PC-3 (cell line): Measurements from ENCODE around the gene DNASE1. TPM values are rescaled to one million over a fixed set of nuclear protein-coding genes. Genes with fewer than 3 reads are reported as not detected.

Source experiments
- ATAC-seq: fragments of 200-7000 bp; cut with Tn5 transposase; 2 replicates; pipeline ENCODE4 v1.9.1; 2020; ENCODE audit warnings: mild to moderate bottlenecking, moderate library complexity
- BruUV-seq: library from RNA; stranded (reverse); fragments of 400-500 nt; replicated peaks from 2 replicates; lab custom pipeline; 2021; lab: Mats Ljungman, UMichigan
- CTCF ChIA-PET: fragments of 300-600 bp; sonication (Branson Sonifier 250); formaldehyde crosslinking; loops from one replicate; lab custom pipeline; 2022; ENCODE audit warnings: antibody characterized with exemption; lab: Charles Lee
- POLR2A ChIA-PET: fragments of 300-600 bp; sonication (Branson Sonifier 250); formaldehyde crosslinking; loops from one replicate; lab custom pipeline; 2022; ENCODE audit warnings: antibody characterized with exemption; ENCODE audit not compliant: unreplicated experiment; lab: Charles Lee
- DNase-seq: peaks from one replicate; pipeline ENCODE4 v3.0.0-alpha.2; 2015
- H2AFZ ChIP-seq: fragments of 300-600 bp; sonication (generic); 2 replicates; pipeline ENCODE4 v1.6.0; 2016; ENCODE audit warnings: antibody characterized with exemption, low read length
- H3F3A ChIP-seq: fragments of 300-600 bp; sonication (generic); one replicate; pipeline ENCODE4 v1.6.0; 2017; ENCODE audit warnings: antibody characterized with exemption, low read length, control low read depth, mild to moderate bottlenecking; ENCODE audit not compliant: unreplicated experiment
- H3K27ac ChIP-seq: fragments of 300-600 bp; sonication (generic); 2 replicates; pipeline ENCODE4 v1.5.1; 2016; ENCODE audit warnings: mild to moderate bottlenecking, low read length
- H3K27me3 ChIP-seq: fragments of 300-600 bp; sonication (generic); 2 replicates; pipeline ENCODE4 v1.6.1; 2016; ENCODE audit warnings: low read length, mixed read lengths
- H3K36me3 ChIP-seq: fragments of 300-600 bp; sonication (generic); 2 replicates; pipeline ENCODE4 v1.6.1; 2016; ENCODE audit warnings: low read depth, mixed run types, low read length, mixed read lengths
- H3K4me1 ChIP-seq: fragments of 300-600 bp; sonication (generic); 2 replicates; pipeline ENCODE4 v1.5.1; 2016; ENCODE audit warnings: low read length; ENCODE audit not compliant: insufficient read depth
- H3K4me2 ChIP-seq: fragments of 300-600 bp; sonication (generic); 2 replicates; pipeline ENCODE4 v1.6.0; 2016; ENCODE audit warnings: low read length
- H3K4me3 ChIP-seq: fragments of 300-600 bp; sonication (generic); 2 replicates; pipeline ENCODE4 v1.5.1; 2016; ENCODE audit warnings: mild to moderate bottlenecking, low read length, mixed read lengths
- H3K79me2 ChIP-seq: fragments of 300-600 bp; sonication (generic); 2 replicates; pipeline ENCODE4 v1.6.1; 2017; ENCODE audit warnings: low read length, mixed read lengths
- H3K9ac ChIP-seq: fragments of 300-600 bp; sonication (generic); 2 replicates; pipeline ENCODE4 v1.6.0; 2016; ENCODE audit warnings: mild to moderate bottlenecking, low read length
- H3K9me2 ChIP-seq: fragments of 300-600 bp; sonication (generic); replicated peaks from 2 replicates; pipeline ENCODE4 v1.6.1; 2016; ENCODE audit warnings: mixed run types, low read length, mixed read lengths
- H3K9me3 ChIP-seq: fragments of 300-600 bp; sonication (generic); 2 replicates; pipeline ENCODE4 v1.6.1; 2016; ENCODE audit warnings: low read length, mixed read lengths
- H4K20me1 ChIP-seq: fragments of 300-600 bp; sonication (generic); 2 replicates; pipeline ENCODE4 v1.6.1; 2016; ENCODE audit warnings: low read length, mixed read lengths
- EZH2 ChIP-seq: fragments of 300-600 bp; sonication (generic); IDR thresholded peaks from one replicate; pipeline ENCODE4 v1.6.1; 2017; ENCODE audit warnings: antibody characterized with exemption, mild to moderate bottlenecking, low read length; ENCODE audit not compliant: unreplicated experiment
- EZH2phosphoT487 ChIP-seq: fragments of 300-600 bp; sonication (generic); IDR thresholded peaks from 2 replicates; pipeline ENCODE4 v1.6.1; 2018; ENCODE audit warnings: mild to moderate bottlenecking, antibody characterized with exemption, low read length, borderline replicate concordance
- intact Hi-C: fragments of 100-400 bp; cut with micrococcal nuclease; formaldehyde crosslinking; loops from 2 replicates; pipeline ENCODE4 v1.9.0; 2023
- total RNA-seq: library from RNA; depleted of rRNA; stranded (reverse); fragments of >200 nt; gene quantifications from 2 replicates; pipeline ENCODE4 v1.2.3, GENCODE V29; 2014
- TF ChIP-seq, protein P1 (sequence below): fragments of 300-600 bp; sonication (generic); conservative IDR thresholded peaks from 2 replicates; pipeline ENCODE4 v1.5.1; 2017; ENCODE audit warnings: antibody characterized with exemption, low read depth, mild to moderate bottlenecking, low read length

Gene DNASE1
- total RNA-seq, 1 experiment from 2014 or later: 14.0 TPM

DNA sequence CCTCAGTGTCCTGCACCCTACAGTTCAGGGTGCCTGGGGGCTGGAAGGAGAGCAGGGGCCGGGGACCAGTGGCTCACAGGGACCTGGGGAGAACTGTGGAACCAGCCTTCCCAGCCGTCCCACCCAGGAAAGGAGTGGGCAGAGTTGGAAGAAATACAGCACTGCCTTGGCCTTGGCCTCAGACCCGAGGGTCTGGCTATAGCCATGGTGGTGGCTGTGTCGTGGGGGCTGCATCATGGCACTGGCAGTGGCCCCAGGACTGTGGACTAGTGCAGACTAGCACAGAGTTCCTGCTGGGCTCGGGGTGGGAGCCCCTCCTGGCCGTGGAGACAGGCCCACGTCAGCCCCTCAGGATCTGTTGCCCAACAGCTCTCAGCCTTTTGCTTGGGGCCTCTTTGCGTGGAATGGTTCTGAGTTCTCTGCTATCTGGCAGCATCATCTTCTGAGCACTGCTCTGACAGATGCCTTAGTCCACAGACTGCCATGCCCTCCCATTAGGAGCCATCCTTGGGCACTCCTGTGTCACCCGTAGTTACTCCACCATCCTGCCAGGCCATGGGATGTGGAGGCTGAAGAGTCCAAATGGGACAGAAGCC is 12.6 kb upstream of the DNASE1 start:
- DNase-seq: no peak
- H2AFZ ChIP-seq: no peak overlapping the region
- H3K27ac ChIP-seq: no peak overlapping the region
- no peak overlapping the region for H3K9ac ChIP-seq
- POLR2A ChIA-PET: no interaction called here
- BruUV-seq: no TSS peak
- no peak overlapping the region for H3K4me3 ChIP-seq
- H3K9me3 ChIP-seq: no peaks in the 10 kb centered on the region
- CTCF ChIA-PET: no interaction called here
- TF ChIP-seq, protein P1, sequence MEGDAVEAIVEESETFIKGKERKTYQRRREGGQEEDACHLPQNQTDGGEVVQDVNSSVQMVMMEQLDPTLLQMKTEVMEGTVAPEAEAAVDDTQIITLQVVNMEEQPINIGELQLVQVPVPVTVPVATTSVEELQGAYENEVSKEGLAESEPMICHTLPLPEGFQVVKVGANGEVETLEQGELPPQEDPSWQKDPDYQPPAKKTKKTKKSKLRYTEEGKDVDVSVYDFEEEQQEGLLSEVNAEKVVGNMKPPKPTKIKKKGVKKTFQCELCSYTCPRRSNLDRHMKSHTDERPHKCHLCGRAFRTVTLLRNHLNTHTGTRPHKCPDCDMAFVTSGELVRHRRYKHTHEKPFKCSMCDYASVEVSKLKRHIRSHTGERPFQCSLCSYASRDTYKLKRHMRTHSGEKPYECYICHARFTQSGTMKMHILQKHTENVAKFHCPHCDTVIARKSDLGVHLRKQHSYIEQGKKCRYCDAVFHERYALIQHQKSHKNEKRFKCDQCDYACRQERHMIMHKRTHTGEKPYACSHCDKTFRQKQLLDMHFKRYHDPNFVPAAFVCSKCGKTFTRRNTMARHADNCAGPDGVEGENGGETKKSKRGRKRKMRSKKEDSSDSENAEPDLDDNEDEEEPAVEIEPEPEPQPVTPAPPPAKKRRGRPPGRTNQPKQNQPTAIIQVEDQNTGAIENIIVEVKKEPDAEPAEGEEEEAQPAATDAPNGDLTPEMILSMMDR: no peak
- TF ChIP-seq EZH2: no peak
- TF ChIP-seq EZH2phosphoT487: no peak
- H3K9me2 ChIP-seq: no peaks in the 10 kb centered on the region
- no peak for ATAC-seq
- peaks cover 4% of the 10 kb centered on the region; the same call in 1 of the 2 replicates for H4K20me1 ChIP-seq
- intact Hi-C loops: no loop called here
- H3K4me1 ChIP-seq: peaks cover 28% of the 10 kb centered on the region
- H3K27me3 ChIP-seq: no peaks in the 10 kb centered on the region
- H3K36me3 ChIP-seq: no peaks in the 10 kb centered on the region
- no peaks in the 10 kb centered on the region for H3K79me2 ChIP-seq
- H3K4me2 ChIP-seq: no peak overlapping the region
- peaks cover 2% of the 10 kb centered on the region for H3F3A ChIP-seq

DNA sequence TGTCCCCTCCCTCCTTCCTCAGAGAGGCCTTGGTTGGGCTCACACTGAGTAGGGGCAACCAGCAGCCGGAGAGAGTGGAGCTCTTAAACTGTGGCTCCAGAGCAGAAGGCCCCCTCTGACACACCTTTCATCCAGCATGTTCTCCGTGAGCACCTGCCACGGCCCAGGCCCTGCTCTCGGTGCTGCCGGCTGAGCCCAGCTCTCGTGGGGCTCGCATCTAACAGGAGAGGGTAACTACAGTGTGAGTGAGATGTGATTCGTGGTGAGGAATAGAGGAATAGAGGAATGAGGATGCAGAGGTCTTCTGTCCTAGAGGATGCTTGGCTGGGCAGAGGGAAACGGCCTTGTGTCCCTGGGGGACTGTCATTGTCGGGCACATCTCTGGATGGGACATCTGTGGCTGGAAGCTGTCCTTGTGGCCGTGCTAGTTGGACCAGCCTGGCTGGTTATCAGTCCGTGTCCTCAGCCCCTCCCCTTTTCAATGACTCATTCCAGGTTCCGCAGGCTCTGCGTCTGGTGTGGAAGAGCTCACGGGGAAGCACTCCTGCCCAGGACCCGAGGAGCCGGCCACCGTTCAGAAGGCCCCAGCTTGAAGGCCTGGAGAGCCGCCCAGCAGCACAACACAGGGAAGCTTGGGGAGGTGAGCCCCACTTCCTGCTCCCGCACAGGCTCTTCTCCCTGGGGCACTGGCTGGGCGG is 11.9 kb upstream of the DNASE1 start:
- H3K4me1 ChIP-seq: peaks cover 33% of the 10 kb centered on the region
- intact Hi-C loops: no loop called here
- no peak overlapping the region for H3K9ac ChIP-seq
- no peaks in the 10 kb centered on the region for H3K9me3 ChIP-seq
- ChIA-PET CTCF (interaction anchor here (0.5 kb wide), 1 partner anchor 358 kb away, joined by 3 read pairs; no protein-coding TSS in a partner anchor), POLR2A (no interaction called here)
- DNase-seq (peak; percentile 81), ATAC-seq (peak; percentile 64)
- H3K4me3 ChIP-seq: peak overlapping the region; percentile 16; the same call in 1 of the 2 replicates
- BruUV-seq: no TSS peak
- H3K4me2 ChIP-seq: peak overlapping the region; percentile 70
- H3K27ac ChIP-seq: peak overlapping the region; percentile 14; the same call in 1 of the 2 replicates
- no peak for TF ChIP-seq EZH2phosphoT487
- no peak for TF ChIP-seq EZH2
- TF ChIP-seq, protein P1: no peak
- no peaks in the 10 kb centered on the region for H3K27me3 ChIP-seq
- peaks cover 2% of the 10 kb centered on the region for H3F3A ChIP-seq
- no peaks in the 10 kb centered on the region for H3K36me3 ChIP-seq
- H4K20me1 ChIP-seq: peaks cover 4% of the 10 kb centered on the region; the same call in 1 of the 2 replicates
- H3K79me2 ChIP-seq: no peaks in the 10 kb centered on the region
- no peaks in the 10 kb centered on the region for H3K9me2 ChIP-seq
- H2AFZ ChIP-seq: peak overlapping the region; percentile 35; the same call in 1 of the 2 replicates
